PC-9 (cell line): Measurements from ENCODE around the gene MAGI2.

Experiments
- EZH2 ChIP-seq: fragments of 200-600 bp; sonication (generic); IDR thresholded peaks from 2 replicates; pipeline ENCODE4 v1.8.0; 2017; ENCODE audit warnings: antibody characterized with exemption, low read depth
- TF ChIP-seq, protein P1 (sequence below): fragments of 200-600 bp; sonication (generic); conservative IDR thresholded peaks from 2 replicates; pipeline ENCODE4 v1.6.1; 2017; ENCODE audit warnings: mixed run types, antibody characterized with exemption, mild to moderate bottlenecking, moderate library complexity

DNA sequence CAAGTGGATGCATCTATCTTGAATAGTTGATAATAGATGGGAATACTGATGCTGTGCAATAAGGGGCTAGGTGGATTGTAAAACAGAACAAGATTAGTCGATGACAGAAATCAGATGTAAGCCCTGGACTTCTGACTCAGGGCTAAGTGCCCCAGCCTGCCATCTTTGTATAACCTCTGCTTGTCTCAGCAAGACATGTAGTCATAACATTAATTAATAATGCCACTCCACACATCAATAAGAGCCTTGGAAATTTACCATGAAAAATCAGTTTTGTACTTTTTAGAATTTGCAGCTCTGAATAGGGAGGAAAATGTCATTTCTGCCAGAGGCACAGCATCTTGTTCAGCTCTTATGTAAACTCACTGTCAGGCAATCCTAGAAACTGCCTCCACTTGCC, 1125.7 kb downstream of the MAGI2 start:
- no peak for TF ChIP-seq EZH2
- TF ChIP-seq, protein P1, sequence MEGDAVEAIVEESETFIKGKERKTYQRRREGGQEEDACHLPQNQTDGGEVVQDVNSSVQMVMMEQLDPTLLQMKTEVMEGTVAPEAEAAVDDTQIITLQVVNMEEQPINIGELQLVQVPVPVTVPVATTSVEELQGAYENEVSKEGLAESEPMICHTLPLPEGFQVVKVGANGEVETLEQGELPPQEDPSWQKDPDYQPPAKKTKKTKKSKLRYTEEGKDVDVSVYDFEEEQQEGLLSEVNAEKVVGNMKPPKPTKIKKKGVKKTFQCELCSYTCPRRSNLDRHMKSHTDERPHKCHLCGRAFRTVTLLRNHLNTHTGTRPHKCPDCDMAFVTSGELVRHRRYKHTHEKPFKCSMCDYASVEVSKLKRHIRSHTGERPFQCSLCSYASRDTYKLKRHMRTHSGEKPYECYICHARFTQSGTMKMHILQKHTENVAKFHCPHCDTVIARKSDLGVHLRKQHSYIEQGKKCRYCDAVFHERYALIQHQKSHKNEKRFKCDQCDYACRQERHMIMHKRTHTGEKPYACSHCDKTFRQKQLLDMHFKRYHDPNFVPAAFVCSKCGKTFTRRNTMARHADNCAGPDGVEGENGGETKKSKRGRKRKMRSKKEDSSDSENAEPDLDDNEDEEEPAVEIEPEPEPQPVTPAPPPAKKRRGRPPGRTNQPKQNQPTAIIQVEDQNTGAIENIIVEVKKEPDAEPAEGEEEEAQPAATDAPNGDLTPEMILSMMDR, result no peak
